Transverse colon (tissue), 4 donors: ENCODE results near the gene FBXO40.

ENCODE experiments used
- CTCF ChIP-seq, 5 experiments: fragments of 200-600 bp in 3 of 5; fragments of 450-650 bp in 2 of 5; sonication (generic) in 3 of 5; IDR thresholded peaks; 1 replicate in 2 of 5; 2 replicates in 3 of 5; pipeline ENCODE4 v1.5.1; 2016 to 2017; ENCODE audit warnings: antibody characterized with exemption in 5 of 5, inconsistent platforms in 3 of 5, mild to moderate bottlenecking in 2 of 5, moderate library complexity in 1 of 5
- EP300 ChIP-seq: sonication (generic); formaldehyde crosslinking; IDR thresholded peaks from one replicate; pipeline ENCODE4 v1.6.1; 2017; ENCODE audit warnings: antibody characterized with exemption, low read depth
- POLR2A ChIP-seq: fragments of 450-650 bp; IDR thresholded peaks from one replicate; pipeline ENCODE4 v1.6.1; 2016; ENCODE audit warnings: antibody characterized with exemption, mild to moderate bottlenecking, moderate library complexity
- POLR2AphosphoS5 ChIP-seq, 3 donors: sonication (generic); formaldehyde crosslinking; IDR thresholded peaks; one replicate each; pipeline ENCODE4 v1.6.1; 2016; ENCODE audit warnings: antibody characterized with exemption in 3 of 3

GRCh38 chr3:121626495-121626894, 33.3 kb downstream of the FBXO40 start:
- TF ChIP-seq CTCF (IDR thresholded peaks at IDR 0.05) (no peak), POLR2AphosphoS5 (IDR thresholded peaks at IDR 0.05) (no peak), POLR2A (no peak), EP300 (no peak)
